T-helper 17 cell (primary cell): ENCODE results near the gene CHD9. TPM values are rescaled to one million over a fixed set of nuclear protein-coding genes. Genes with fewer than 3 reads are reported as not detected.

Experiments
- ATAC-seq: fragments of 150-1000 bp; cut with Tn5 transposase; 2 replicates; pipeline ENCODE4 v1.10.0; 2021; ENCODE audit warnings: mild to moderate bottlenecking, moderate library complexity
- DNase-seq, 3 donors: peaks; one replicate each; pipeline versions ENCODE4 v3.0.0 to v3.0.0-alpha.2; 2020 to 2021
- H3K9me3 ChIP-seq: one replicate; pipeline ENCODE4 v1.7.0; 2013; ENCODE audit warnings: low read length, mild to moderate bottlenecking; ENCODE audit not compliant: control insufficient read depth, poor library complexity, severe bottlenecking
- H3K27ac Mint-ChIP-seq: one replicate; pipeline ENCODE4 v1.8.0; 2022; ENCODE audit warnings: mild to moderate bottlenecking, moderate library complexity, mixed read lengths
- H3K27me3 Mint-ChIP-seq: one replicate; pipeline ENCODE4 v1.8.0; 2022; ENCODE audit warnings: mixed read lengths
- H3K36me3 Mint-ChIP-seq: one replicate; pipeline ENCODE4 v1.8.0; 2022; ENCODE audit warnings: low read depth, mixed read lengths
- H3K4me1 Mint-ChIP-seq: one replicate; pipeline ENCODE4 v1.8.0; 2022; ENCODE audit warnings: mild to moderate bottlenecking, mixed read lengths
- H3K4me3 Mint-ChIP-seq: one replicate; pipeline ENCODE4 v1.8.0; 2022; ENCODE audit warnings: mild to moderate bottlenecking, moderate library complexity, mixed read lengths
- total RNA-seq, 4 donors: library from RNA in 2 of 4; stranded (reverse) in 2 of 4; gene quantifications; one replicate each; pipeline ENCODE4 v1.2.3 and lab custom pipeline; 2022 to 2026

CHD9 gene
- total RNA-seq, 2 donors from 2014 or later, result 32.4 to 33.3 TPM

DNA sequence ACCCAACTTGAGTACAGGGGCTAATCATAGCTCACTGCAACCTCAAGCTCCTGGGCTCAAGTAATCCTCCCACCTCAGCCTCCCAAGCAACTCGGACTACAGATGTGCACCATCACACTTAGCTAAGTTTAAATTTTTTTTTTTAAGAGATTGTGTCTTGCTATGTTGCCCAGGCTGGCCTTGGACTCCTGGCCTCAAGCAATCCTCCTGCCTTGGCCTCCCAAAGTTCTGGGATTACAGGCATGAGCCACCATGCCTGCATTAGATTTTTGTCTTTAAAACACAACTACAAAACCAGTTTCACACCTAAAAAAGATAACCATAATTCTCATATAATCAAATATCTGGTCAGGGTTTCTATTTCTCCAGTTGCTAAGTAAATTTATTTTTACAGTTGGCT lies 147.1 kb downstream of the CHD9 start:
- DNase-seq (no peak), ATAC-seq (no peak)
- Mint-ChIP-seq H3K27me3 (no peaks in the 10 kb centered on the region), H3K27ac (no peak overlapping the region), H3K36me3 (peaks cover 7% of the 10 kb centered on the region), H3K4me3 (no peak overlapping the region), H3K4me1 (peaks cover 9% of the 10 kb centered on the region)
- no peaks in the 10 kb centered on the region for H3K9me3 ChIP-seq

DNA sequence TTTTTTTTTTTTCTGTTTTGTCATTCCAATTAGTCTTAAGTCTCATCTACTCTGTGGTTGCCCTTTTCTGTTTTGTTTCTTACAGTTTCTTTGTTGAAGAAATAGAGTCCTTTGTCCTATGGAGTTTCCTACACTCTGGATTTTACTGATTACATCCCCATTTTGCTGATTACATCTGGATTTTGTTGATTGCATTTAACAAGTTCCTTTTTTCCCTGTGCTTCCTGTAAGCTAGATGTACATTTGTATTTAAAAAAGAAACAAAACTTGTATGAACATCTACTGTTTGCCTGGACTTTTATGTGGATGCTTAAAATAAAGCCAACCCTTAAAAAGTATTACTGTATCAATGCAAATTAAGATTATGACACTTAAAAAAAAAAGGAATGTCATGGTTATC lies 147.6 kb downstream of the CHD9 start:
- peaks cover 11% of the 10 kb centered on the region for H3K4me1 Mint-ChIP-seq
- H3K27ac Mint-ChIP-seq, result no peak overlapping the region
- ATAC-seq (no peak), DNase-seq (no peak)
- H3K36me3 Mint-ChIP-seq, result peaks cover 7% of the 10 kb centered on the region
- no peaks in the 10 kb centered on the region for H3K9me3 ChIP-seq
- H3K4me3 Mint-ChIP-seq, result no peak overlapping the region
- H3K27me3 Mint-ChIP-seq, result no peaks in the 10 kb centered on the region

DNA sequence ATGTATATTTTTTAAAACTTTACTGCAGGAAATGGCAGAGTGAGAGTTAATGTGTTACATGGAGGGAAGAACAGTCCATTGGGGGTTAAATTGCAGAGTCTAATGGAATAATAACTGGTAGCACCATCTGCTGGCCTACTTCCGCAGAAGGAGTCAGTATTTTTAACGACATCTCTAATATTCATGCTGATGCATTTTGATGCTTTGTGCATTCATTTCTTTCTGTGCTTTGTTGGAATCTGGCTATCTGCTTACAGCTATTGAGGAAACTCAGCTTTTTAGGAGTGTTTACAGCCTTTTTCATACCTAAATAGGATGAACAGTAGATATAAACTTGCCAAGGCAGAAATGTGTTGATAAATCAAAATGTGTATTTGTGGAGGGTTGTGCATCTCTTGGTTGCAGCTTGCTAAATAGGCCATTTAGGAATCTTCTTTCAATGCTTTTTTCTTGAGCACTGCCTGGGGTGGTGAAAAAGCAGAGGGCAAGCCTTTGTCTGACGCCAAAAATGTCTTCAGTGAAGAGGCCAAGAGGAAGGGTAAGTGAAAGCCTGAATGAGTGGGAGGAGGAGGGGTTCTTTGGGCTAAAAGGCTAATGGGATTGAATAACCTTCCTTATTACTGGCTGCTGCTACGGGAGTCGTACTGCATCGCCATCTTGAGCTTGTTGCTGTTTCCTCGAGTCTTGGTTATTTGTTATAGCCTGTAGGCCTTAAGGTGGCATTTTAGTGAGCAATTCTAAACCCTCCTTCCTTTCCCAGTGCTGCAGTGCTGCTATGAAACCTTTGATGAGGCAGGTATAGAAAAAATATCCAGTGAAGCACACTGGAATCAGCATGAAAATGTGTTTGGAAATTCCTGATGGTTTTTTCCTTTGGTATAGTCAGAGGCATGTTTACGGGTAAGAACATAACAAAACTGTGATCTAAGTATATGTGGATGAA lies 153.3 kb downstream of the CHD9 start:
- ATAC-seq (peak; percentile 44), DNase-seq (no peak)
- Mint-ChIP-seq H3K27me3 (no peaks in the 10 kb centered on the region), H3K4me1 (peaks cover 14% of the 10 kb centered on the region), H3K4me3 (peak overlapping the region; percentile 64), H3K36me3 (peaks cover 8% of the 10 kb centered on the region), H3K27ac (no peak overlapping the region)
- no peaks in the 10 kb centered on the region for H3K9me3 ChIP-seq

- no peak for DNase-seq
- H3K27ac Mint-ChIP-seq, result no peak overlapping the region
- H3K4me3 Mint-ChIP-seq, result no peak overlapping the region
These were observed 154.6 kb downstream of the CHD9 start for GRCh38 chr16:53209429-53209828.

GRCh38 chr16:53209877-53210276 lies 155.1 kb downstream of the CHD9 start:
- no peak overlapping the region for H3K27ac Mint-ChIP-seq
- H3K36me3 Mint-ChIP-seq, result peaks cover 3% of the 10 kb centered on the region
- no peak for DNase-seq
- no peaks in the 10 kb centered on the region for H3K27me3 Mint-ChIP-seq
- H3K4me1 Mint-ChIP-seq, result peaks cover 17% of the 10 kb centered on the region
- no peak for ATAC-seq
- no peaks in the 10 kb centered on the region for H3K9me3 ChIP-seq
- no peak overlapping the region for H3K4me3 Mint-ChIP-seq

More at GRCh38 chr16:53209429-53209828, 154.6 kb downstream of the CHD9 start:
- no peak for ATAC-seq
- H3K9me3 ChIP-seq, result no peaks in the 10 kb centered on the region
- H3K36me3 Mint-ChIP-seq, result peaks cover 4% of the 10 kb centered on the region
- H3K27me3 Mint-ChIP-seq, result no peaks in the 10 kb centered on the region
- peaks cover 17% of the 10 kb centered on the region for H3K4me1 Mint-ChIP-seq

GRCh38 chr16:53211253-53211652 lies 156.5 kb downstream of the CHD9 start:
- H3K4me1 Mint-ChIP-seq, result peaks cover 16% of the 10 kb centered on the region
- no peak for DNase-seq
- no peaks in the 10 kb centered on the region for H3K27me3 Mint-ChIP-seq
- no peak overlapping the region for H3K27ac Mint-ChIP-seq
- peaks cover 3% of the 10 kb centered on the region for H3K36me3 Mint-ChIP-seq
- no peak overlapping the region for H3K4me3 Mint-ChIP-seq
- ATAC-seq, result no peak
- no peaks in the 10 kb centered on the region for H3K9me3 ChIP-seq

- DNase-seq (no peak), ATAC-seq (no peak)
- Mint-ChIP-seq H3K27me3 (no peaks in the 10 kb centered on the region), H3K4me3 (no peak overlapping the region), H3K36me3 (peaks cover 5% of the 10 kb centered on the region), H3K27ac (no peak overlapping the region), H3K4me1 (peaks cover 11% of the 10 kb centered on the region)
- H3K9me3 ChIP-seq, result no peaks in the 10 kb centered on the region
These were observed 158.1 kb downstream of the CHD9 start for GRCh38 chr16:53212893-53213223.

- H3K27ac Mint-ChIP-seq, result no peak overlapping the region
- H3K4me1 Mint-ChIP-seq, result peaks cover 7% of the 10 kb centered on the region
- DNase-seq, result no peak
- H3K9me3 ChIP-seq, result no peaks in the 10 kb centered on the region
- no peaks in the 10 kb centered on the region for H3K27me3 Mint-ChIP-seq
- no peak overlapping the region for H3K4me3 Mint-ChIP-seq
- ATAC-seq, result no peak
- H3K36me3 Mint-ChIP-seq, result peaks cover 5% of the 10 kb centered on the region
These were observed 158.8 kb downstream of the CHD9 start for GRCh38 chr16:53213542-53213941.

DNA sequence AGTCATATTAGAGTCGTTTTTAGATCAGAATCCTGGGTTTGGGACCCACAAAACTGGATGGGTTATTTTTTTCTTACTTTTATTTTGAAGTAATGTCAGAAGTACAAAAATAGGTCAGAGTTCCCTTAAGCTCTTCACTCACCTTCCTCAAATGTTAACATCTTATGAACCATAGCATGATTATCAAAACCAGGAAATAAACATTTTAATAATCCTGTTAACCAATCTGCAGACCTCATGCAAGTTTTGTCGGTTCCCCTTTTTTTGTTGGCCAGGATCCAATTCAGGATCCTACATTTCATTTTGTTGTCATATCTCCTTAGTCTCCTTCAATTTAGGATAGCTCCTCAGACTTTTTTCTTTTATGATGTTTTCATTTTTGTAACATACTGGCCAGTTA lies 162.0 kb downstream of the CHD9 start:
- no peak for ATAC-seq
- no peak for DNase-seq
- H3K27ac Mint-ChIP-seq, result no peak overlapping the region
- H3K9me3 ChIP-seq, result no peaks in the 10 kb centered on the region
- peaks cover 7% of the 10 kb centered on the region for H3K4me1 Mint-ChIP-seq
- peaks cover 2% of the 10 kb centered on the region for H3K36me3 Mint-ChIP-seq
- H3K4me3 Mint-ChIP-seq, result no peak overlapping the region
- H3K27me3 Mint-ChIP-seq, result no peaks in the 10 kb centered on the region

GRCh38 chr16:53219371-53219770 lies 164.6 kb downstream of the CHD9 start:
- H3K9me3 ChIP-seq, result no peaks in the 10 kb centered on the region
- no peak for DNase-seq
- no peak for ATAC-seq
- H3K4me1 Mint-ChIP-seq, result peaks cover 3% of the 10 kb centered on the region
- H3K36me3 Mint-ChIP-seq, result peaks cover 2% of the 10 kb centered on the region
- no peak overlapping the region for H3K4me3 Mint-ChIP-seq
- H3K27ac Mint-ChIP-seq, result no peak overlapping the region
- no peaks in the 10 kb centered on the region for H3K27me3 Mint-ChIP-seq

- no peak overlapping the region for H3K4me3 Mint-ChIP-seq
- no peak overlapping the region for H3K27ac Mint-ChIP-seq
- DNase-seq (no peak), ATAC-seq (no peak)
- no peaks in the 10 kb centered on the region for H3K27me3 Mint-ChIP-seq
- no peaks in the 10 kb centered on the region for H3K9me3 ChIP-seq
- H3K36me3 Mint-ChIP-seq, result peaks cover 2% of the 10 kb centered on the region
- H3K4me1 Mint-ChIP-seq, result peaks cover 3% of the 10 kb centered on the region
These were observed 165.1 kb downstream of the CHD9 start for GRCh38 chr16:53219795-53220454.

DNA sequence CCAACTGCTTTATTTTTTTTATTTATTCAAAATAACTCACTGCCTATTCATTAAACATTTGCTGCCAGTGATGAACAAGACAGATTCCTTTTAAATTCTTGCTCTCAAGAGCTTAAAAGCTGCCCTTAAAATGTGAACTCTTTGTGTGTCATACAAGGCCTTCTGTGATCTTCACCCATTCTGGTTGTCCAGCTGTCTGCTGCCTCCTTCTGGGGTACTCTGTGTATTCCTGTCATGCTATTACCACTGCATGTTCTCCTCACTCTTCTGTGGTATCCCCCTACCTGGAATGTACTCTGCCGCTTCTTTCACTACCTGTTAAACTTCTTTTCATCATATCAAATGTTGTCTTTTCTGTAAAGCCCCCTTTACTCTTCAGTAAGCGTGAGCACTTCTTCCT lies 165.8 kb downstream of the CHD9 start:
- Mint-ChIP-seq H3K4me1 (peaks cover 3% of the 10 kb centered on the region), H3K36me3 (peaks cover 2% of the 10 kb centered on the region), H3K27me3 (no peaks in the 10 kb centered on the region), H3K27ac (no peak overlapping the region), H3K4me3 (no peak overlapping the region)
- H3K9me3 ChIP-seq, result no peaks in the 10 kb centered on the region
- no peak for ATAC-seq
- no peak for DNase-seq

DNA sequence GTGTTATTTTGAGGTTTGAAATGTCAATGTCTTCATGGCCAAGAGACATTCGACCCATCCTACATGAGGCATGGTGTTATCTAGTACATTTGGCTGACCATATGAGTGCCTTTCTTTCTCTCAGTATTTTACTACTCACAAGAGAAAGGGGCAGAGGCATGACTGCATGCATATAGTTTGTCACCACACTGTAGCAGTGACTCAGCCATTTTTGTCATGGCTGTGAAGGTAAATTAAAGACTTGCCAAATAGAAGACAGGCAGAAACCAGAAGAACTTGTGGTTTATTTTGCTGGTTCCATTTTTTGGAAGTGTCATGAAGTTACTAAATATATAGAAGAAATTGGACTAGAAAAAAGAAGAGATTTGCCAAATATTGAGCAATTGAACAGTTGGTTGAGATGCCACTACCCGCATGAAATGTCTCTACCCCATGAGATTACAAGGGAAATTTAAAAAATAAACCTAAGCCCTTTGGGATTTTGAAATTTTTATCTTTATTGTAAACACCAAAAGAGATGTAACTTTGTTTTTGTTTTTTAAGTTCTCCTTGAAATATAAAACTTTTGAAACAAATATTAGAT lies 170.3 kb downstream of the CHD9 start:
- H3K9me3 ChIP-seq, result no peaks in the 10 kb centered on the region
- DNase-seq (no peak), ATAC-seq (no peak)
- Mint-ChIP-seq H3K27me3 (no peaks in the 10 kb centered on the region), H3K4me3 (no peak overlapping the region), H3K27ac (no peak overlapping the region), H3K36me3 (peaks cover 7% of the 10 kb centered on the region), H3K4me1 (no peaks in the 10 kb centered on the region)
